ENCODE data around the gene CAPSL. TPM values are rescaled to one million over a fixed set of nuclear protein-coding genes. Genes with fewer than 3 reads are reported as not detected.

The CAPSL gene
- total and polyA plus RNA-seq, 11 donors: not detected

DNA sequence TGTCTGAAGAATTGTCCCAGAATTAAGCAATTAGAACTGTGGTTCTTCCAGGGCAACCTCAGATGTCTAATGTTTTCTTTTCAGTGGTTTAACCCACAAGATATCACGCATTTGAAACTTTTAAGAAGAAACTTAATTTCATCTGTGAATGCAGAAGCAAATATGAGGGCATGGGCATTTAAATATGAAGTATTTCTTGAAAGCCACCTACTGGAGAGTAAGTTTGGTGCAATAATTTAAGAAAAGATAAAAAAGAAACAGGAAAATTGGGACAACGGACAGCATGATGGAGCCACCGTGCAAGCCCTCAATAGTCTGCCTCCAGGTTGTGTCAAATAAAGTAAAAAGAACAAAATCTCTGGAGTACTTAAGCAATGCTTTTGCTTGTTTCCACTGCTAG lies 1.2 kb upstream of the CAPSL start:
- Histone ChIP-seq H3K9me3 (no peaks in the 10 kb centered on the region), H3K27ac (no peak overlapping the region), H3K36me3 (no peaks in the 10 kb centered on the region), H3K4me3 (no peak overlapping the region), H3K27me3 (peaks cover 0 to 12% (median 0%) of the 10 kb centered on the region in 9 donors), H3K4me1 (no peaks in the 10 kb centered on the region)
- DNase-seq (no peak), ATAC-seq (no peak)
- WGBS, 4 donors: 69 to 79% (median 71%) methylated on average over 3 of the region's 3 CpGs
- TF ChIP-seq, protein P1, sequence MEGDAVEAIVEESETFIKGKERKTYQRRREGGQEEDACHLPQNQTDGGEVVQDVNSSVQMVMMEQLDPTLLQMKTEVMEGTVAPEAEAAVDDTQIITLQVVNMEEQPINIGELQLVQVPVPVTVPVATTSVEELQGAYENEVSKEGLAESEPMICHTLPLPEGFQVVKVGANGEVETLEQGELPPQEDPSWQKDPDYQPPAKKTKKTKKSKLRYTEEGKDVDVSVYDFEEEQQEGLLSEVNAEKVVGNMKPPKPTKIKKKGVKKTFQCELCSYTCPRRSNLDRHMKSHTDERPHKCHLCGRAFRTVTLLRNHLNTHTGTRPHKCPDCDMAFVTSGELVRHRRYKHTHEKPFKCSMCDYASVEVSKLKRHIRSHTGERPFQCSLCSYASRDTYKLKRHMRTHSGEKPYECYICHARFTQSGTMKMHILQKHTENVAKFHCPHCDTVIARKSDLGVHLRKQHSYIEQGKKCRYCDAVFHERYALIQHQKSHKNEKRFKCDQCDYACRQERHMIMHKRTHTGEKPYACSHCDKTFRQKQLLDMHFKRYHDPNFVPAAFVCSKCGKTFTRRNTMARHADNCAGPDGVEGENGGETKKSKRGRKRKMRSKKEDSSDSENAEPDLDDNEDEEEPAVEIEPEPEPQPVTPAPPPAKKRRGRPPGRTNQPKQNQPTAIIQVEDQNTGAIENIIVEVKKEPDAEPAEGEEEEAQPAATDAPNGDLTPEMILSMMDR (IDR thresholded peaks at IDR 0.05): no peak
- no peak for TF ChIP-seq POLR2A (IDR thresholded peaks at IDR 0.05)
- intact Hi-C loops (cut with DNase I): no loop called here

DNA sequence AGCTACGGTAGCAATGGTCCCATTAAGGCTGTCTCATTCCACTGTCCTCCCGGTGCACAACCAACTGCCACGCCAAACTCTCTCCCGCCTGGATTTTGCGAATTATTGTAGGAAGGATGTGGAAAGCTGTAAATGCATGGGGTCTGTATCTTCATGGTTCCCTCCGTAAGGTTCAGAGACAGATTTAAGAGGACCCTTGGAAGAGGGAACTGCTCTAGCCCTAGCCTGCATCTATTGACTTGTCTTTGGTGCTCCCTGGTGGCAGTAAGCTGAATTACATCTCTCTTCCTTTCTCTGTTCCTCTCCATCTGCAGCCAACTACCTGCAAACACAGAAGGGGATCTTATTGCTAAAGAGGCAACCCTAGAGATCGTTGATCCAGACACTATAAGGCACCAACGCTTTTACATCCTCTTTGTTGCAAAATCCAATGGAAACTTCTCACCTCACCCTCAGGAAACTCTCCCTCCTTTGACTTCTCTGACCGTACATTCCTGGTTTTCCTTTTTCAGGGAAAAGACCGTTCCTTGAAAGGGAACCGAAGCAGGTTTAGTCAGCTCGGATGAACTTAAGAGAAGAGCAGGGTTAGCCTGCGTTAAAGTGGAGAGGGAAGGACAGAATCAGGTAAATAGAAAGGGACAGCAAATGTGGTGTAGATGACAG lies 11.9 kb downstream of the CAPSL start:
- ATAC-seq (peak in 3 of 4 donors; percentile 71 to 77 (median 74)), DNase-seq (peak in 1 of 5 donors; percentile 10)
- H3K36me3 ChIP-seq: no peaks in the 10 kb centered on the region

DNA sequence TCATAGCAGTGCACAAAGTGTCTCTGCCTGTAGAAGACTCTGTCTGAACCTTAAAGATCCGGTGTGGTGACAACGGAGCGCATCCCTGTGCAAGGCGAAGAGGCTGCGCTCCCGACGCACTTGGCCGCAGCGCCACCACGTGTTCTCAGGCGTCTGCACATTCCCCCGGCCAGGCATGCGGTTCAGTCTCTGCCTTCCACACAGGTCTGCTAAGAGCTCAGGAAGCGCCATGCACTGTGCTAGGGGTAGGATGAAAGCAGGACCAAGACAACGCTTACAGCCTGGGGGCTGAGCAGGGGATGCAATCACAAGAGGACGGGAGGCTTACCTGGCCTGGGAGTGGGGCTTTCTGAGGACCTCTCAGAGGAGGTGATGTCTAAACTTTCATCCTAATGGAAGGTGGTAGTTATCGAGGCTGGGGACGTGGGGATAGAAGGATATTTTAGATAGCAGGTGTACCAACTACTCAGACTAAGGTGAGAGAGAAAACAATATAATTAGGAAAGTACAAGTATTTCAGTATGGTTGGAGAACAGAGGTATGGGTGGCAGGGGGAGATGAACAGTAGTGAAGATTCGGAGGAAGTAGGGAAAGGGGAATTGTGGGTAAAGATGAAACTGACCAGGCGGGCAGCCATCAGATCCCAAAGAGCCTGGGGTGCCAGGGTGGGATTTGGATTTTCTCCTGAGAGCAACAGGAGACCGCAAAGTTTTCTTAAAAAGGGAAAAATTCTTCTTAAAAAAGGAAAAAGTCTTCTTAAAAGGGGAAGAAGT lies 13.3 kb downstream of the CAPSL start:
- Histone ChIP-seq H3K27ac (no peak overlapping the region), H3K4me1 (peaks cover 0 to 13% (median 0%) of the 10 kb centered on the region in 12 donors), H3K4me3 (peak overlapping the region in 1 of 12 donors; percentile 4), H3K27me3 (peaks cover 0 to 65% (median 15%) of the 10 kb centered on the region in 9 donors), H3K9me3 (no peaks in the 10 kb centered on the region), H3K36me3 (no peaks in the 10 kb centered on the region)
- WGBS, 4 donors: 14 to 21% (median 17%) methylated on average over 17 to 21 of the region's 21 CpGs
- intact Hi-C loops (cut with DNase I): loop anchor here (2.0 to 10.0 kb wide), 13 partner anchors 146 to 1440 kb away; partner anchors contain the start of gene SPEF2 (in 7 of the 10)
- peak in 3 of 4 donors; percentile 66 to 77 (median 74) for ATAC-seq
- DNase-seq: peak; percentile 25 to 76 (median 42)
- TF ChIP-seq, protein P1 (IDR thresholded peaks at IDR 0.05): peak; percentile 21 to 61 (median 50)
- no peak for TF ChIP-seq POLR2A (IDR thresholded peaks at IDR 0.05)

More for the DNA sequence above, 11.9 kb downstream of the CAPSL start:
- Histone ChIP-seq H3K9me3 (no peaks in the 10 kb centered on the region), H3K4me1 (peaks cover 0 to 13% (median 0%) of the 10 kb centered on the region in 12 donors), H3K27ac (no peak overlapping the region), H3K4me3 (peak overlapping the region in 1 of 12 donors; percentile 5), H3K27me3 (peaks cover 0 to 58% (median 15%) of the 10 kb centered on the region in 9 donors)
- intact Hi-C loops (cut with DNase I): loop anchor here (1.0 to 10.0 kb wide), 16 partner anchors 149 to 1442 kb away; partner anchors contain the start of gene SPEF2 (in 9 of the 10)
- WGBS, 4 donors: 34 to 41% (median 37%) methylated on average over 12 to 13 of the region's 13 CpGs
- no peak for TF ChIP-seq POLR2A (IDR thresholded peaks at IDR 0.05)
- TF ChIP-seq, protein P1 (IDR thresholded peaks at IDR 0.05): peak; percentile 71 to 92 (median 81)
